Activated T-helper 17 cell treated with anti-CD3 and anti-CD28 coated beads, Interleukin-2, amount 50 U/mL, for 72 hours (primary cell): ENCODE results near the gene SH3TC1. TPM values are rescaled to one million over a fixed set of nuclear protein-coding genes. Genes with fewer than 3 reads are reported as not detected.

Experiments
- ATAC-seq: fragments of 150-1000 bp; cut with Tn5 transposase; replicated peaks from 2 replicates; pipeline ENCODE4 v1.10.0; 2021; ENCODE audit warnings: mild to moderate bottlenecking, moderate library complexity
- H3K27ac Mint-ChIP-seq: one replicate; pipeline ENCODE4 v1.8.0; 2022; ENCODE audit warnings: mixed read lengths
- H3K27me3 Mint-ChIP-seq: one replicate; pipeline ENCODE4 v1.8.0; 2022; ENCODE audit warnings: mixed read lengths
- H3K36me3 Mint-ChIP-seq: one replicate; pipeline ENCODE4 v1.8.0; 2022; ENCODE audit warnings: low read depth, mild to moderate bottlenecking, mixed read lengths
- H3K4me1 Mint-ChIP-seq: one replicate; pipeline ENCODE4 v1.8.0; 2022; ENCODE audit warnings: mixed read lengths
- H3K4me3 Mint-ChIP-seq: one replicate; pipeline ENCODE4 v1.8.0; 2022; ENCODE audit warnings: mild to moderate bottlenecking, mixed read lengths
- H3K9me3 Mint-ChIP-seq: one replicate; pipeline ENCODE4 v1.8.0; 2022; ENCODE audit warnings: mixed read lengths
- total RNA-seq, 2 donors: library from RNA; stranded (reverse); gene quantifications; one replicate each; pipeline ENCODE4 v1.2.3, GENCODE V29; 2022

Gene SH3TC1
- total RNA-seq, 2 donors from 2014 or later, result 23.1 to 37.4 TPM

DNA sequence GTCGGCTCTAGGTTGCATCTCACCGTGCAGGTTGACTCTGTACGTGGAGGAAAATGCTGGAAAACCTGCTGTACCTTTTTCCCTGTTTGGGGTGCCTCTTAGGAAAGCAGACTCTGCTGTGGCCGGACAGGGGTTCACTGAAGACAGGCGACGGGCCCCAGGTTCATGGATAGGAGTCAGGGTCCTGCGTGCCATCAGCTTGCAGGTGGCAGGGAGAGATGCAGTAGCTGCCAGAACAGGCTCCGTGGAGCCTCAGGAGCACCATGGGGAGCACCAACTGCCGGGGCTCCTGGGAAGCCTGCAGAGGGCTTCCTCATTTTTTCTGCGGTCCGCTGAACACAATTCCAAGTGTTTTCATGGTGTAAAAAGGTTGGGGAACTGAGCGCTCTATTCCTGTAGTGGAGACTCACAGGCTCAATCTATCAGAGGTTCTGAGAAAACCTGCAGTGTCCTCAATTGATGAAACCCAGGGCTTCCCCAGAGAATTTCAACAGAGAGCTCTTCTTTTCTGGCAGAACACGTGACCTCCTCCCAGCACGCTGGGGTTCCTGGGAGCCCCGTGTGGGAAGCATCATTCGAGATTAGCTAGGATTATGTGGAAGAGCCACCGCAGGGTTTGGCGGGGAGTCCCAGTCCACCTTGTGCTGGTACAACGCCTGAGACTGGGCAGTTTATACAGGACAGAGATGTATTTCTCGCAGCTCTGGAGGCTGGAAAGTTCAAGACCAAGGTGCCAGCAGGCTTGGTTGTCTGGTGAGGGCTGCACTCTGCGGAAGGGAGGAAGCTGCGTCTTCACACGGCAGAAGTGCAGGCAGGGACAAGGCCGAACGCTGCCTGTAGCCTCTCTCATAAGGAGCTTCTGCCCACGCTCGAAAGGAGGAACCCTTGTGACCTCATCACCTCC, 72.1 kb downstream of the SH3TC1 start:
- Mint-ChIP-seq H3K27ac (no peak overlapping the region), H3K4me1 (no peaks in the 10 kb centered on the region), H3K9me3 (no peaks in the 10 kb centered on the region), H3K27me3 (peaks cover 37% of the 10 kb centered on the region), H3K4me3 (no peak overlapping the region), H3K36me3 (no peaks in the 10 kb centered on the region)
- ATAC-seq, result no peak

DNA sequence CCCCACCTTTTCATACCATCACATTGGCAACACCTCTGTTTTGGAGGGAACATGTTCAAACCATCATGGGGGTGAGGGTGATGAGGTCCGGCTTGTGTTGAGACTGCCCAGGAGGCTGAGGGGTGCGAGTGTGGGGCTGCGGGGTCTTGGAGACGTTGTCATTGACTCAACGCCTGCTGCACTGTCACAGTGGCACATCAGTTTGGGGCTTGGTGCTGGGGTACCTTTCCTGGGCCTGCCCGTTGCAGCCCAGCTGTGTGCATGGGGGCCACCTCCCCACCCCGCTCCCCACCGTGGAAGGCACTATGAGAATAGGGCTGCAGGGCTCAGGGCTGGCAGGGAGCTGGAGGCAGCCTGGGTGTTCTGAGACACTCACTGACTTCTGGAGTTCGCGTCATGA, 72.7 kb downstream of the SH3TC1 start:
- no peak overlapping the region for H3K4me3 Mint-ChIP-seq
- H3K9me3 Mint-ChIP-seq, result no peaks in the 10 kb centered on the region
- H3K27me3 Mint-ChIP-seq, result peaks cover 36% of the 10 kb centered on the region
- H3K27ac Mint-ChIP-seq, result no peak overlapping the region
- H3K4me1 Mint-ChIP-seq, result no peaks in the 10 kb centered on the region
- no peaks in the 10 kb centered on the region for H3K36me3 Mint-ChIP-seq
- ATAC-seq, result no peak

DNA sequence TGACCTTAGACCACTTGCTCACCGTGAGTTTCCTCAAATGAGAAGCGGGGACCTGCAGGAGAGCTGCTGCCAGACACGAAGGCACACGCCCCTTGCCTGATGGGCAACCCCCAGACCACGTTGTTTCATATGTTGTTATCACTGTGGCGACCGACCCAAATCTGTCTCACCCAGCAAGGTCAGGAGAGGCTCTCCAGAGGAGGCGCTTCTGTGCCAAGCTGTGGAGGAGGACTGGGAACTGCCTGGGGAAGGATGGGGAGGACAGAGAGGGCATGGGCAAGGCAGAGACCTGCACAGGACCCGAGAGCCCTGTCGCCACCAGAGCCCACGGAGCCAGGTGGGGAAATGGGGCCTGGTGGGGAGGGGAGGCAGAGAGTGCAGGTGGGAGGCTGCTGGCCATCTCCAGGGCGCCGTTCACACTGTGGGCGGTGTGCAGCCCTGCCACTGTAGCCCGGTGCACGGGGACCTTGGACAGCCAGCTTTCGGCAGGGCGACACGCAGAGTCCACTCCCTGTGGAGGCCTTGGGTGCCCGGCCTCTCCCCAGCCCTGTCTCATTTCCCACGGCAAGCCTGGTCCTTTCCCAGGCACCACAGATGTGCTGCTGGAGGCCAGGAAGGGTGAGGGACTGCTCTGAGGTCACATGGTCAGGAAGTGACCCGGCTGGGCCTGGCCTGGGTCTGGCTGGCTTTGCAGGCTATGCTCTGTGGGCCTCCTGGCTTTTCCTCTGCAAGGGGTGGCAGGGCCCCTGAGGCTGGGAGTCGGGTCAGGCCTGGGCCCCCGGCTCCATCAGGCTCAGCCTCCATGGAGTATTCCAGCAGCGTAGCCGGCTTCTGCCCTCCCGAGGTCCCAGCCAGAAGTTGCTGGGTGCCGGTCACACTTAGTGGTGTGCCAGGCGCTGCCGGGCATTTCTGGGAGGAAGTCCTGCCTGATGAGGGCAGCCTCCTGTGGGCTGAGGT, 73.7 kb downstream of the SH3TC1 start:
- ATAC-seq, result no peak
- no peak overlapping the region for H3K4me3 Mint-ChIP-seq
- no peaks in the 10 kb centered on the region for H3K36me3 Mint-ChIP-seq
- peaks cover 35% of the 10 kb centered on the region for H3K27me3 Mint-ChIP-seq
- no peaks in the 10 kb centered on the region for H3K9me3 Mint-ChIP-seq
- no peaks in the 10 kb centered on the region for H3K4me1 Mint-ChIP-seq
- no peak overlapping the region for H3K27ac Mint-ChIP-seq

DNA sequence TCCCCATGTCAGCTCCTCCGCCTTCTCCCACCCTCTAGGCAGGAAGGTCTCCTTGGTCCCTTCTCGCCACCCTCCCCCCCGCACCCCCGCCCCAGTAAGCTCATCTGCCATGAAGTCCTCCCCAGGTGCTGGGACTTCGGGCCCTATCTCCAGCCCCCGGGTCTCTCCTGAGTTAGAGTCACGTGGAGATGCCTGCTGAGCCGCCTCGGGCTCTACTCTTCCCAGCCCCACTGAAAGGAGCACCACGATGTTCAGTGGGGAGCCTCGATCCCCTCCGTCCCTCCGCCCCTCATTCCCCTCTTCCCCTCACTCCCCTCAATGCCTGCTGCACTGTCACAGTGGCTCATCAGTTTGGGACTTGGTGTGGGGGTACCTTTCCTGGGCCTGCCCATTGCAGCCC, 74.4 kb downstream of the SH3TC1 start:
- no peak overlapping the region for H3K4me3 Mint-ChIP-seq
- no peaks in the 10 kb centered on the region for H3K9me3 Mint-ChIP-seq
- H3K36me3 Mint-ChIP-seq, result no peaks in the 10 kb centered on the region
- no peaks in the 10 kb centered on the region for H3K4me1 Mint-ChIP-seq
- no peak overlapping the region for H3K27ac Mint-ChIP-seq
- H3K27me3 Mint-ChIP-seq, result peaks cover 35% of the 10 kb centered on the region
- no peak for ATAC-seq

DNA sequence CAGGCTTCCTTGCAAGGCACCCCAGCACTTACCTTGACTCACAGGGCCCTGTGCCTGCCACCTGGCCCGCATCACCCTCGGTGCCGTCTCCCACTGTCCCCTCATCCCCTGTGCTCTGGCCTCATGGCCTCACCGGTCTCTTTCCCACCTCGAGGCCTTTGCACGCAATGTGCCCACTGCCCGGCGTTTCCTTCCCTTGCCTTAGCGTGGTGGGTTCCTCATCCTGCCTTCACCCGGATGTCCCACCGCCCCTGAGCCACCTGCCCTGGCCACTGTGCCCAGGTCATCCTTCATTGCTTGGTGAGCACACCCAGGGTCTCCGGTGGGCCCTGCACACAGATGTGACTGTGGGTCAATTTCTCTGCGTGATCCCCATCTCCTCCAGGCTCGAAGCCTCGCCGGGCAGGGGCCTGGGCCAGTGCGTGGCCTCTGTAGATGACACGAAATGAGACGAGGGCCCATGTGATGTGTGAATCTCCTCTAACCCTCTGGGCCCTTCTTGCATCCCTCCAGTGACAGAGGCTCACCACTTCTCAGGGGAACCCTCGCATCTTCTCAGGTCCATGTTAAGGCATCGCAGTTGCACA, 75.1 kb downstream of the SH3TC1 start:
- Mint-ChIP-seq H3K27me3 (peaks cover 27% of the 10 kb centered on the region), H3K4me1 (no peaks in the 10 kb centered on the region), H3K36me3 (no peaks in the 10 kb centered on the region), H3K4me3 (no peak overlapping the region), H3K9me3 (no peaks in the 10 kb centered on the region), H3K27ac (no peak overlapping the region)
- no peak for ATAC-seq

DNA sequence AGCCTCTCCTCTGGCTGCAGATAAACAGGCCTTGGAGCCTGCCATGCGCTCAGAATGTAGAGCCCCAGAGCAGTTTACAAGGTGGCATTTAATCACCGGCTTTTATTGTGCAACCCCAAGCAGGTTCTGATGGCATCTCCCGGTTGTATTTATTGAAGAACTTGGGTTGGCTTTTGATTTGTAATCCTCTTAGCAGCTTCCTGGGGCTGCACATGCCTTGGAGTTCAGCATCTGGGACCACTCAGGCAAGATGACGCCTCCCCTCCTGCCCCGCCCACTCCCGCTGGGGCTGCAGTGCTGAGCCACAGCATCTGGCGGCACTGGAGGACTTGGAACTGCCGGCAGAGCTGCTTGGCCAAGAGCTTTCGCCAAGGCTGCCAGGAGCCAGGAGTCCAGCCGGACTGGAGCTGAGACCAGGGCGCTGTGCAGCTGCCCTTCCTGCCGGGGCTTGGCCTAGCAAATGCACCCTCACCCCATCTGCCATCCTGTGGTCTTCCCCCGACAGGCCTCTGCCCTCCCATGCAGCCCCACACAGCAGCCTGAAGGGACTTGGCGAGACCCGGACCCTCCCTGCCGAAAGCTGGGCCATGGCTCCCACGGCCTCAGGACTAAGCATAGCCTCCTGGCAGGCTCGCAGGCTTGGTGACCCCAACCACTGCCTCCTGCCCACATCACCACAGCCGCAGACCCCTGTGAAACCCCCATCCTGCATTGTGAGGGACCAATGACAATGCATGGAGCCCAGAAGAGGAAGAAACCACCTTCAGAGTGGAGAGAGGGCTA, 75.9 kb downstream of the SH3TC1 start:
- no peak for ATAC-seq
- Mint-ChIP-seq H3K36me3 (no peaks in the 10 kb centered on the region), H3K27ac (no peak overlapping the region), H3K4me3 (no peak overlapping the region), H3K4me1 (no peaks in the 10 kb centered on the region), H3K9me3 (no peaks in the 10 kb centered on the region), H3K27me3 (peaks cover 27% of the 10 kb centered on the region)

DNA sequence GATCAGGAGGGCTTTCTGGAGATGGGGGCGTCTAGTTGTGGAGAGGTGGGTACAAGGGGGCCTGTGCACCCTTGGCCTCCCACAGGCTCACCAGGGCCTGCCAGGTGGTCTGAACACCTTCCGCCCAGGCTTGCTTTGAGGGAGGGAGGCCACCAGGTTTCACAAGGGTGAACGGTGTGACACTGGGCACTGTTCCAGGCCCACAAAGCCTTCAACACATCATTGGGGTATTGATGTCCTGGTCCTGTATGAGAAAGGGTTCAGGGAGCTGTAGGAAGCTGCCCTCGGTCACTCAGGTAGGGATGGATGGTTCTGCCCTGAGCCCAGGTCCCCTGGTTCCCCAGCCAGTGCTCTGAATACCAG, 76.4 kb downstream of the SH3TC1 start:
- Mint-ChIP-seq H3K27ac (no peak overlapping the region), H3K27me3 (peaks cover 26% of the 10 kb centered on the region), H3K36me3 (no peaks in the 10 kb centered on the region), H3K4me1 (no peaks in the 10 kb centered on the region), H3K4me3 (no peak overlapping the region), H3K9me3 (no peaks in the 10 kb centered on the region)
- no peak for ATAC-seq

DNA sequence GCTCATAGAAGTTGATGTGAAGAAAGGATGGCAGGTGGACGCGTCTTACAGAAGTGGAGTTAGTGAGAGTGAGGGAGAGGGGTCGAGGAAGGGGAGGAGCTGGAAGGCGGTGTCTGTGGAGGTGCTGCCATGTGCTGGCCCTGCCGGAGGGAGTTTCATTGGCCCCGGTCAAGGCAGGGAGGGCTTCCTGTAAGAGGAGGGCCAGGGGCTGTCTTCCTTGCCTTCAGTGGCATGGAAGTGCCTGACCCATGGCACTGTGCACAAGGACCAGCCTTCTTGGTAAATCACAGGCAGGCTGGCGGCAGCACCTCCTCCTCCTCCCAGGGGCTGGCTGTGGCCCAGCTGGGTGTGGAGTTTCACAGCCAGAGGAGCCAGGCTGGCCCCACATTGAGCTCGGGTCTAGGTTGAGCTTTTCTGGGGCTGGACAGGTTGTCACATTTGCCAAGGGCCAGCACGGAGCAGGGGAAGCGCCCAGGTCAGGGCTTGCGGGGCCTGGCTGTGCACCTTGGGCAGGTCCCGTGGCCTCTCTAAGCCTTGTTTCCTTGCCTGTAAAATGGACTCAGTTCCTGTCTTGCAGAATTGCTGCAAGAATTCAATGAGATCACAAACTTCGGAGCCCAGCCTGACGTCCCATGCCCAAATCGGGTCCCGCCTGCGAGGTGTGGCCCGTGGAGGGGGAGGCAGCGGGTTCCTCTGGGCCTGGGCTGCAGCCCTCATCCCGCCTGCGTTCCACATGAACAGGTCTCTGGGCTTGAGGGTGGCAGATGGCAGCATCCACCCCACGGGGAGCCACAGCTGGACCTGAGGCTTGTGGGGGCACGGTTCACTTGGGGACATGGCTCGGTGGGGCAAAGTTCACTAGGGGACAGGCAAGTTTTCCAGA, 77.5 kb downstream of the SH3TC1 start:
- Mint-ChIP-seq H3K36me3 (no peaks in the 10 kb centered on the region), H3K27ac (no peak overlapping the region), H3K9me3 (no peaks in the 10 kb centered on the region), H3K4me1 (no peaks in the 10 kb centered on the region), H3K27me3 (peaks cover 20% of the 10 kb centered on the region), H3K4me3 (no peak overlapping the region)
- ATAC-seq, result no peak

DNA sequence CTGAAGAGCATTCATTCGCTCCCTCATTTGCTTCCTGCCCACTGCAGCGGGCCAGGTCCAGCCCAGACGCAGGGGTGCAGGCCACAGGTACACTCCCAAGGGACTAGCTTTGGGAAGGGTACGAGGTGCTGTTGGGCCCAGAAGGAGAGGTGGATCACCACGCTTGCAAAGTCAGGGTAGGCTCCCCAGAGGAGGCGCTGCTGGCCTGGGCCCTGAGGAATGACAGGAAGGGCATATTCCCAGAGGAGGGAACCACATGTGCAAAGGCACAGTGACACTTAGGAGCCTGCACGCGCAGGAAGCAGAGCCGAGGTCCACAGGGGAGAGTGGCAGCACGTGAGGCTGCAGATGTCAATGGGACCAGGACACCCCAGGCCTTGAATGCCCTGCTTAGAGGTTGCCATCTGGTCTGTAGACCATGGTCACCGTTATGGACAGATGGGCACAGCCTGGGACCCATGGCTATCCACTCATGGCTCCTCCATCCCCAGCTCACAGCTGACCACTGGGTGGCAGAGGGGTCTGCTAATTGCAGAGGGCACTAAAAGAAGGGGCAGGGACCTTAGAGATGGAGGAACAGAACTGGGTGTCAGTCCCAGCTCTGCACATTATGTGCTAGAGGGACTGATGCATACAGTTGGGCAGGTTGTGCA, 78.4 kb downstream of the SH3TC1 start:
- Mint-ChIP-seq H3K4me1 (no peaks in the 10 kb centered on the region), H3K36me3 (no peaks in the 10 kb centered on the region), H3K27me3 (peaks cover 14% of the 10 kb centered on the region), H3K4me3 (no peak overlapping the region), H3K27ac (no peak overlapping the region), H3K9me3 (no peaks in the 10 kb centered on the region)
- ATAC-seq, result no peak

DNA sequence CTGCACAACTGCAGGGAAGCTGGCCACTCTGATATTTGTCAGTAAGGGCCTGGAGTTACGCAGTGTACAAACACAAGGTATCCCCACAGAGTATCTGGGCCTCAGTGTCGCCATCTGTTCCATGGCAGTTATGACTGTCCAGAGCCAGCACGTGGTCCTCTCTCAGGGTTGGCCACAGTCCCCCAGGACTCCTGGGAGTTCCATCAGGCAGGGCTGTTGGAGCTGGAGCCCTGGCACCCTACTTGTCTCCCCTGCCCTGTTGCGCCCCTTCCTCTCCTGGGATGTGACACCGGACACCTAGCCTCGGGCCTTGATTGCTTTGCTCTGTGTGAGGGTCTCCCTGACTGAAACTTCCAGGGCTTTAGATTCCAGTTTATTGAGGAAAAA, 78.9 kb downstream of the SH3TC1 start:
- Mint-ChIP-seq H3K4me1 (no peaks in the 10 kb centered on the region), H3K27ac (no peak overlapping the region), H3K9me3 (no peaks in the 10 kb centered on the region), H3K36me3 (no peaks in the 10 kb centered on the region), H3K4me3 (no peak overlapping the region), H3K27me3 (peaks cover 12% of the 10 kb centered on the region)
- no peak for ATAC-seq

DNA sequence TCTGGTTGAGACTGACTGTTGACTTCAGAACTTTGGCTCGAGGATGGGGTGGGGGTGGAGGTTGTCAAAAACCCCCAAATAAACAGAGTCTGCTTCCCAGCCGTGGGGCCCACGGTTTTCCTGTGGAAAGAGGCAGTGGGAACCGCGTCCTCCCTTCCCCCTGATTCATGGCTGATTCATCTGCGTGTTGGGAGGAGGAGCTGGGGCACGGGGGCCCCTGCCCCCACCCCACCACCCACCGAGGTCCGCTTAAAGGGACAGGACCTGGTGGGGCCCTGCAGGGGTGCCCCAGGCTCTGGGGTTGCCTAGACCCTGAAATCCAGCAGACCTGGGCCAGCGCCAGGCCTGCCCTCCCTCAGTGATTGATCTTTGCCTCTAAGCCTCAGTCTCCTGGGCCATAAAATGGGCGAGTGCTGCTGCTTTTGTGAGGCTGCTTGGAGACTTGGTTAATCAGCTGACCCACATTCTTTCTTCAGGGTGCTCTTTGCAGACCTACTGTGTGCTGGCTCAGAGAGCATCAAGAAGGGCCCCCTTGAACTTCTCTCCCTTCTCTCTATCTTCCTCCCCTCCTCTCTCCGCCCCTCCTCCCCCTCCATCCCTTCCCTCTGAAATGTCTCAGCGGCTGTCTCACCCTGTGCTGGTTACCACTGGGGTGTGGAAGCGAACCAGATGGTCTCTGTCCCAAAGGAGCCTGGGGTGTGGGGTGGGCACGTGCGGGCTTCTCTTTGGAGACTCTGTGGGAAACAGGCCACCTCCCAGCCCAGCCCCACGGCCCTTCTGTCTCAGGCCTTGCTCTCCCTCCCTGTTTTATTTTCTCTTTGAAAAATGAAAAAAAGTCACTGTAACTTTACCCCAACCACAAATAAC, 79.6 kb downstream of the SH3TC1 start:
- no peak for ATAC-seq
- H3K27me3 Mint-ChIP-seq, result peaks cover 12% of the 10 kb centered on the region
- H3K9me3 Mint-ChIP-seq, result no peaks in the 10 kb centered on the region
- H3K4me1 Mint-ChIP-seq, result no peaks in the 10 kb centered on the region
- no peak overlapping the region for H3K27ac Mint-ChIP-seq
- H3K4me3 Mint-ChIP-seq, result no peak overlapping the region
- no peaks in the 10 kb centered on the region for H3K36me3 Mint-ChIP-seq
